Activated naive CD8-positive, alpha-beta T cell (primary cell): Measurements from ENCODE around the gene MYADML2.
"Not testable (repeated sequence)": the region's sequence is repeated elsewhere in the genome, so short reads cannot be mapped to it uniquely, and the experiment has no call there.

ENCODE experiments used
- H3K27ac Mint-ChIP-seq: one replicate; pipeline ENCODE4 v1.8.0; 2021; ENCODE audit warnings: mixed read lengths
- H3K27me3 Mint-ChIP-seq: one replicate; pipeline ENCODE4 v1.8.0; 2021; ENCODE audit warnings: mixed read lengths
- H3K36me3 Mint-ChIP-seq: one replicate; pipeline ENCODE4 v1.8.0; 2021; ENCODE audit warnings: mixed read lengths
- H3K4me1 Mint-ChIP-seq: one replicate; pipeline ENCODE4 v1.8.0; 2021; ENCODE audit warnings: low read depth, mixed read lengths
- H3K4me3 Mint-ChIP-seq: one replicate; pipeline ENCODE4 v1.8.0; 2021; ENCODE audit warnings: mild to moderate bottlenecking, mixed read lengths
- H3K9me3 Mint-ChIP-seq: one replicate; pipeline ENCODE4 v1.8.0; 2021; ENCODE audit warnings: low read depth, mixed read lengths

Gene MYADML2

DNA sequence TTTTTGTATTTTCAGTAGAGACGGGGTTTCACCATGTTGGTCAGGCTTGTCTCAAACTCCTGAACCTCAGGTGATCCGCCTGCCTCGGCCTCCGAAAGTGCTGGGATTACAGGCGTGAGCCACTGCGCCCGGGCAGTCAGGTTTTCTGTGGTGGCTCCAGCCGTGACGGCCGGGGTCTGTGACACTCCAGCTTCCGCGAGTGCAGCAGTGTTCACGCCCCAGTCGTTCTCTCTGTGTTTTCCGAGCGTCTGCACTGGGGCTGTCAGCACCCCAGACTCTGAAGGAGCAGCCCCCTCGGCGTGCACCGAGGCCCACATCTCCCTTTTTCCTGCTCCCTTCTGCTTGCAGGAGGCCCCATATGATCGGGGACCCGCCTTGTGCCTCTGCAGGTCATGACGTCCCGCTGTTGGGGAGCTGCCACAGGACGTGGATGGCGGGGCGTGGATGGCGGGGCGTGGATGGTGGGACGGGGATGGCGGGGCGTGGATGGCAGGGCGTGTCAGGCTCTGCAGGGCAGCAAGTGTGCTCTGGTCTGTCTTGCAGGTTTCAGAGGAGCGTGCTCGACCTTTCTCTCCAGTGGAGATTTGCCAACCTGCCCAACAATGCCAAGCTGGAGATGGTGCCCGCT, 36.1 kb upstream of the MYADML2 start:
- Mint-ChIP-seq H3K27ac (no peak overlapping the region), H3K27me3 (no peaks in the 10 kb centered on the region), H3K9me3 (no peaks in the 10 kb centered on the region), H3K36me3 (peaks cover 7% of the 10 kb centered on the region), H3K4me3 (no peak overlapping the region), H3K4me1 (peaks cover 30% of the 10 kb centered on the region)

DNA sequence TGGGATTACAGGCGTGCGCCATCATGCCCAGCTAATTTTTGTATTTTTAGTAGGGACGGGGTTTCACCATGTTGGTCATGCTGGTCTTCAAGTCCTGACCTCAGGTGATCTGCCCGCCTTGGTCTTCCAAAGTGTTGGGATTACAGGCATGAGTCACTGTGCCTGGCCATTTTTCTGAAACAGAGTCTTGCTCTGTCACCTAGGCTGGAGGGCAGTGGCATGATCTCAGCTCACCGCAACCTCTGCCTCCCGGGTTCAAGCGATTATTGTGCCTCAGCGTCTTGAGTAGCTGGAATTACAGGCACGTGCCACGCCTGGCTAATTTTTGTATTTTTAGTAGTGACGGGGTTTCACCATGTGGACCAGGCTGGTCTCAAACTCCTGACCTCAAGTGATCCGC, 34.5 kb upstream of the MYADML2 start:
- not testable (repeated sequence) for H3K36me3 Mint-ChIP-seq, H3K27ac Mint-ChIP-seq, H3K4me3 Mint-ChIP-seq, H3K9me3 Mint-ChIP-seq, H3K27me3 Mint-ChIP-seq
- H3K4me1 Mint-ChIP-seq, result peaks cover 35% of the 10 kb centered on the region

DNA sequence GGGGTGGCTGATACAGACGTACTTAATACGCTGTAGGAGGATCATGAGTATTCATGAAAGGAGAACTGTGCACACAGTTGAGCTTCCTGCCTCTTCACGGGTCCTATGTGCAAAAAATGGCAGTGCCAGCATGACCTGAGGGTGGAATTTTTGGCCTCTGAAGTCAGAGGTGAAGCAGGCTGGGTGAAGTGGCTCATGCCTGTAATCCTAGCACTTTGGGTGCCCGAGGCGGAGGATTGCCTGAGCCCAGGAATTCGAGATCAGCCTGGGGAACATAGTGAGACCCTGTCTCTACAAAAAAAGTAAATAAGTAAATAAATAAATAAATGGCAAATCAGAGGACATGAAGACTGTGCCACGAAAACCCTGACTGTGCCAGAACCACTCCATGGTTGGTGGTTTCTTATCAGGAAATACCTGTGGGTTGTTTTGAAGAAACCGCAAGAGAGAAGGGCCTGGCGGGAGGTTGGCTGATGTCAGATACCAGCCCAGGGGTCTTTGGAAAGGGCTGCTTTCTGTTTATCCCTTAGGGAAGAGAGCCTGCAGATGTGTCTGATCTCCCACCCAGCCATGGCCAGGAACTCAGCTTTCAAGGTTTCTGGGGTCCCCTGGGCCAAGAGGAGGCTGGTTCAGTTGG, 33.8 kb upstream of the MYADML2 start:
- Mint-ChIP-seq H3K36me3 (peaks cover 7% of the 10 kb centered on the region), H3K4me1 (peaks cover 42% of the 10 kb centered on the region), H3K27ac (no peak overlapping the region), H3K9me3 (no peaks in the 10 kb centered on the region), H3K27me3 (no peaks in the 10 kb centered on the region), H3K4me3 (no peak overlapping the region)

DNA sequence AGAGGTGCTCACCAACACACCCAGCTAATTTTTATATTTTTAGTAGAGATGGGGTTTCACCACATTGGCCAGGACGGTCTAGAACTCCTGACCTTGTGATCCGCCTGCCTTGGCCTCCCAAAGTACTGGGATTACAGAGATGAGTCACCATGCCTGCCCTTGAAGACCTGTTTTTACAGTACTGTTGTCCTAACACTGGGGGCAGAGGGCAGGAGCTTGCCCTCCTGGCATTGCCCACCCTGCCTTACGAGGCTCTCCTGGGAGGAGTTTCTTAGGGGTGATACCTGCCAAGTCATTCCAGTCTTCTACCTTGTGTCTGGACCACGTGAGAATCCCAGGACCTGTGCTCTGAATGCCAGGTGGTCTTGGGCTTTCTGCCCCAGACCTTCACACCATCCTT, 33.1 kb upstream of the MYADML2 start:
- peak overlapping the region; percentile 75 for H3K4me3 Mint-ChIP-seq
- peaks cover 7% of the 10 kb centered on the region for H3K36me3 Mint-ChIP-seq
- peaks cover 42% of the 10 kb centered on the region for H3K4me1 Mint-ChIP-seq
- no peak overlapping the region for H3K27ac Mint-ChIP-seq
- H3K9me3 Mint-ChIP-seq, result no peaks in the 10 kb centered on the region
- H3K27me3 Mint-ChIP-seq, result no peaks in the 10 kb centered on the region

DNA sequence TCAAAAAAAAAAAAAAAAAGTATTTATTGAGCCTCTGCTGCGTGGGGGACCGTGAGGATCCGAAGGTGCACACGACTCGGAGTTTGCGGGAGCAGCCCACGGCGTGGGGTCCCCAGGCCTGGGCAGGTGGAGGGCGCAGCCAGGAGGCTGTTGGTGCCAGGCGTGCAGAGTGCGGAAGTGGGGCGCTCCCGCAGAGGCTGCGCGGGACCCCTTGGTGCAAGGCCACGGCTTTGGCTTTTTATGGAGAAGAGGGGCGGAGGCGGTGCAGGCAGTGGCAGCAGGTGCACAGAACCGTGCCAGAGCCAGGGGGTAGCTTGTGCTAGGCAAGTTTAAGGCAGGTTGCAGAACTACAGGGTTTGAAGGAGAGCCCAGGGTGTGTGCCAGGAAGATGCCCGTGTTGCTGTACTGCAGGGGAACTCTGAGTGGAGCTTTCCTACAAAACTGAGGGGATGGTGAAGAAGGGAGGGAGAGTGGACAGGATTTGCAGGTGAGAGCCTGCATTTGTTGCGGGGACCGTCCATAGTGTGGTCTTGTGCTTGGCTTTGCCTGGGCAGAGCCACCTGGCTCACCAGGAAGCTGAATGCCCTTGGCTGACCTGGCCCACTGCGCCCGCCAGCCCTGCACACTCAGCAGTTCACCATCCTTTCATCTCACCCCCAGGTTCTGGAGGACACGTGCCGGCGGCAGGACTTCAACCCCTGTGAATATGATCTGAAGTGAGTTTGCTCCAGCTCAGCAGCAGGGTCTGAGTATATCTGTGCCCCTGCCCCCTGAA, 31.7 kb upstream of the MYADML2 start:
- Mint-ChIP-seq H3K27ac (peak overlapping the region; percentile 46), H3K4me3 (peak overlapping the region; percentile 75), H3K9me3 (no peaks in the 10 kb centered on the region), H3K36me3 (peaks cover 4% of the 10 kb centered on the region), H3K4me1 (peaks cover 39% of the 10 kb centered on the region), H3K27me3 (no peaks in the 10 kb centered on the region)

DNA sequence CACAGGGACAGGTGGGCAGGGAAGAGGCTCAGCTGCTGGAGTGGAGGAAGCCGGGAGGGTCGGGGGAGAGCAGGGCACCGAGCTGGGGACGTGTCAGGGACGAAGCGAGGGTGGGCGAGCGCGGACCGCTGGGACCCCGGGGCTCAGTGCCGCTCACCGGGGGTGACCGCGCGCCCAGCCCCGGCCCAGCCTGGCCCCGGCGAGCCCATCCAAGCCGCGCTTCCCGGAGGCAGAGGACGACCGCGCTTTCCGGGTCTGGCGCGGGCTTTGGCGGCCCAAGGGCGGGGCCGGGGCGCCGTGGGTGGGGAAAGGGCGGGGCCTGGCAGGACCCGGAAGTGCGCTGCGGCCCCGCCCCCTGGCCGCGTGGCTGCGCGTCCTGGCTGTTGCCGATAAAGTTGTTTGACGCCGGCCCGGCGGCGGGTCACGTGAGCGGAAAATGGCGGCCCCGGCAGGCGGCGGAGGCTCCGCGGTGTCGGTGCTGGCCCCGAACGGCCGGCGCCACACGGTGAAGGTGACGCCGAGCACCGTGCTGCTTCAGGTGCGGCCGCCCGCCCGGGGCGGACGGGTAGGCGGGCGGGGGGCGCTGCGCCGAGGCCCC, 30.3 kb upstream of the MYADML2 start, which contains the start of gene ASPSCR1:
TSS of gene ASPSCR1 (plus strand) at position 419 of the 598 bp plus-strand sequence. CDS start at position 437, 18 bp downstream.
- H3K27me3 Mint-ChIP-seq, result no peaks in the 10 kb centered on the region
- H3K4me1 Mint-ChIP-seq, result peaks cover 36% of the 10 kb centered on the region
- peak within 1 kb of the TSS; percentile 98 for H3K27ac Mint-ChIP-seq
- H3K4me3 Mint-ChIP-seq, result peak within 1 kb of the TSS; percentile 96
- H3K9me3 Mint-ChIP-seq, result no peaks in the 10 kb centered on the region
- H3K36me3 Mint-ChIP-seq, result peaks cover 4% of the 10 kb centered on the region

DNA sequence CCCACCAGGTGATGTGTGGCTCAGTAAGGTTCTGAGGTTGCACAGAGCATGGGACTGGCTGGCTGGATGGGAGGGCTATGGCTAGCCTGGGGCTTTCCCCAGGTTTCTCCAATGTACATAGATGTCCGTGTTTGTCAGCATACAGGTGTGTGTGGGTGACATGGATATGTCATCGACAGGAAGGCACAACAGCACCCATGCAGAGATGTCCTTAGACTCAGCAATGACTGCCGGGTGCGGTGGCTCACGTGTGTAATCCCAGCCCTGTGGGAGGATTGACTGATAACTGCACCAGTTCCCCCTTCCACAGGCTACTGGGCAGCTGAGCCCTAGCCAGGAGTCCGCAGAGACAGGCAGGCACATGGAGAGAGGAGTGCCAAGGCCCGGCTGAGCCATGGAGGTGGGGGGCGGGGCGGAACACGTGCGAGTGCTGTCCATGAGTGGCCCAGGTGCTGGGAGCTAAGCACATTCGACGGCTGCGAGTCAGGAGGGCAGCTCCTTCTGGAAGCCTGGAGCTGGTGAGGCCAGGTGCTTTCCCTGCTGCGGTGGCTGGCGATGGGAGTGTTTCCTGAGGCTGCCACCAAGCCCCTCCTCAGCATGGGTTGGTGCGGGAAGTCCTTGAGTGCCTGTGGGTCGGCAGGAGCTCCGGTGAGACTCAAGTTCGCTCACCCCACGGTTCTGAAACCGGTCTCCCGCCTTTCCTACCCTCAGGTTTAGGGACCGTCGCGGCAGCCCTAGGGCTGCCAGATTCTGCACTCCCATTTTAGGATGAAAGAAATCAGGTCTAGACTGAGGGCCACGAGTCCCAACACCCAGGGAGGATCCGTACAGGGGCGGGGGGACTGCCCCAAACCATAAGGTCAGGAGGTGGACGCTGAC, 29.5 kb upstream of the MYADML2 start:
- Mint-ChIP-seq H3K9me3 (no peaks in the 10 kb centered on the region), H3K4me3 (peak overlapping the region; percentile 96), H3K27ac (peak overlapping the region; percentile 98), H3K4me1 (peaks cover 34% of the 10 kb centered on the region), H3K27me3 (no peaks in the 10 kb centered on the region), H3K36me3 (peaks cover 4% of the 10 kb centered on the region)

DNA sequence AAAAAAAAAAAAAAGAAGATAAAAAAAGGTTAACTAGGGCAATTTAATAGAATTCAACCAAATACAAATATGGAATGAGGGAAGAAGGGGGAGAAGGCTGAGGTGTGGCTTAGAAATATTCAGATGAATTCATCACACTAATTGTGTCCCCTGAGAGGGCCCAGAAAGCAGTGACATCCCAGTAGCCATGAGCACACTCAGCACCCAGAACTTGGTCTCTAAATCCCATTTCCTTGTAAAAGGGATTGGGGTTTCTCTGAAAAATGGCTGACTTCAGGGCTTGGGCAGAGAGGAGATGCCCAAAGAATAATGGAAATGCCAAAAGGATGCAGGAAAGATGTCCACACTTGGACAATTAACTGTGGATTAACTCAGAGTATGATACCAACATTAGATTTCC, 26.4 kb upstream of the MYADML2 start:
- Mint-ChIP-seq H3K9me3 (no peaks in the 10 kb centered on the region), H3K27me3 (no peaks in the 10 kb centered on the region), H3K4me3 (no peak overlapping the region), H3K4me1 (peaks cover 24% of the 10 kb centered on the region), H3K36me3 (no peaks in the 10 kb centered on the region), H3K27ac (no peak overlapping the region)

DNA sequence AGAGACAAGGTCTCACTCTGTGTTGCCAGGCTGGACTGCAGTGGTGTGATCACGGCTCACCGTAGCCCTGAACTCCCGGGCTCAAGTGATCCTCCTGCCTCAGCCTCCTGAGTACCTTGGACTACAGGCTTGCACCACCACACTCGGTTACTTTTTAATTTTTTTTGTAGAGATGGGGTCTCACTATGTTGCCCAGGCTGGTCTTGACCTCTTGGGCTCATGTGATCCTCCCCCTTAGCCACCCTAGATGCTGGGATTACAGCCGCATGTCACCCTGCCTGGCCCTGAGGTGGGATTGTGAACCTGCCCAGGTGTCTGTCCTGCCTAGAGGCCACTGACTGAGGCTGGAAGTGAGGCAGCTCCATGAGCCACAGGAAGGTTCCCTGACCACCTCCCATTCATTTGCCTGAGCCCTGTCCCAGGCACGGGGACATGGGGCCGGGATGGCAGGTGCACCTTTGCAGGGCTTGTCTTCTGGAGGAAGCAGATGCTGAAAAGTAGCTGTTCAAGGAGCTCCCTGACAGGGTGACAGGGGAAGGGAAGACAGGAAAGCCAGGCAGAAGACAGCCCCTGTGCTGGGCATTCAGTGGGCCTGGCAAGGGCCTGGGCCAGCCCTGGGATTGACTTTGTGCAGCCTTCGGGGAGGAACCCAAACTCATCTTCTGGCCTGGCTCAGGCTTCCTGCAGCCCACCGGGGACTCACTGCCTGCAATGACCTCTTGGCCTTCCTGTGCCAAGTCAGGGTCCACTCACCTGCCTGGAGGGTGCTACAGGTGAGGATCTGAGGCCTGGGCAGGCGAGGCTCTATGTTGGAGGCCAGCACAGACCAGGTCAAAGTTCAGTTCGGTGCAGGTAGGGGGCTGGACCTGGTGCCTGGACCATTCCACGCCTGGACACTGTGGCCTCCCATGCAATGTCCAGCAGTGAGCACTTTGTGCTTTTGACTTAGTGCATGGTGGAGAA, 22.1 kb upstream of the MYADML2 start:
- H3K27ac Mint-ChIP-seq, result no peak overlapping the region
- H3K4me3 Mint-ChIP-seq, result no peak overlapping the region
- no peaks in the 10 kb centered on the region for H3K9me3 Mint-ChIP-seq

DNA sequence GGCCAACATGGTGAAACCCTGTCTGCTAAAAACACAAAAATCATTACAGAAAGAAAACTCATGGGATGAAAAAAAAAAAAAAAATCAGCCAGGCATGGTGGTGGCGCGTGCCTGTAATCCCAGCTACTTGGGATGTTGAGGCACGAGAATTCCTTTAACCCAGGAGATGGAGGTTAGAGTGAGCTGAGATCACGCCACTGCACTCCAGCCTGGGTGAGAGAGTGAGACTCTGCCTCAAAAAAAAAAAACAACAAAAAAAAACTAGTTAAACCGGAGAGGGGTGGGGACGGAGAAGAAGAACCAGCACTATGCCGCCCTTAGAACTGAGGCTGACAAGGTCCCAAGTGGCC, 21.3 kb upstream of the MYADML2 start:
- Mint-ChIP-seq H3K27me3 (no peaks in the 10 kb centered on the region), H3K36me3 (no peaks in the 10 kb centered on the region), H3K27ac (peak overlapping the region; percentile 82), H3K9me3 (no peaks in the 10 kb centered on the region), H3K4me3 (peak overlapping the region; percentile 70), H3K4me1 (peaks cover 21% of the 10 kb centered on the region)

More for the DNA sequence above, 22.1 kb upstream of the MYADML2 start:
- H3K36me3 Mint-ChIP-seq, result no peaks in the 10 kb centered on the region
- peaks cover 19% of the 10 kb centered on the region for H3K4me1 Mint-ChIP-seq
- no peaks in the 10 kb centered on the region for H3K27me3 Mint-ChIP-seq

DNA sequence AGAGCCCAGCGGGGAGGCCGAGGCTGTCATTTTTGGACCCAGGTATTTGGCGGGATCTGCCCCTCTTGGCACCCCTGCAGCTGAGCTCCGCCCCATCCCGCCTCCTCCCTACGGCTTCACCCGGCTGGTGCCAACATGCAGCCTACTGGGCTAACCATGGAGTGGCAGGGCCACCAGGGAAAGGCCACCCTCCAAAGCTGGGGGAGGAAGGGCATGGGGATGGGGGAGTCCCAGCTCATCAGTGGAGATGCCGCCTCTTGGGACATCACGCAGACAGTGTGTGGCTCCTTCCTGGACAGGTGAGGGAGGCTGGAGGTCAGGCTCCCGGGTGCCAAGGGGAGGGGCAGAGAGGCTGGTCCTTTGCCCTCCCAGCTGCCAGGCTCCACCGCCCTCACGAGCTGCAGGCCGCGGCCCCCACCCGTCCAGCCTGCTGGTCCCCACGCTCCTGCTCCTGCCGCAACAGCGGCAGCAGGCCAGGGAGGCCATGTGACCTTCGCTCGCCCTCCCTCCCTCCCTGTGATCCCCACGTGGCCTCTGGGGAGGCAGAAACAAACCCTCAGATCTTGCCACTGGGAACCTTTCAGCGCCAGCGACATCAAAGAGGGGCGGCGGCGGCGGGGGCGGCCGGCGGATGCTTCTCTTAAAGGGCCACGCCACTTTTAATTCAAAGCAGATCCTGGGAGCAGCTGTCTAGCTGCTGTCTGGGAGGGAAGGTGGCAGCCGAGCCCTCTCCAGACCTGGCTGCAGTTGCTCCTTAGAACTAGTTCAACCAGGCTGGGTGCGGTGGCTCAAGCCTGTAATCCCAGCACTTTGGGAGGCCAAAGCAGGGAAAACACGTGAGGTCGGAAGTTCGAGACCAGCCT, 20.7 kb upstream of the MYADML2 start:
- H3K4me1 Mint-ChIP-seq, result peaks cover 21% of the 10 kb centered on the region

DNA sequence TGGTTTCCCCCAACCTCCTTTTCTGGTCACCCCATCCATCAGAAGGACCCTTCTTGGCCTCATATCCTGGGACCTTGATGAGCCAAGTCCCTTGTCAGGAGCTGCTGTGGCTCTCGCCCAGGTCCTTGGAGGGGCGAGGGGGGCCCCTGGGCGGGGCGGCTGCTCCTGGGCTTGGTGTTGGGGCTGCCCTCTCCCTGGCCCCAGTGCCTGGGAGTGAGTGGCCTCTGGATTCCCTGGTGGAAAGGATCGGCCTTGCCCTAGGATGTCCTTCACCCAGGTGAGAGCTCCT, 20.2 kb upstream of the MYADML2 start:
- H3K36me3 Mint-ChIP-seq, result no peaks in the 10 kb centered on the region
- peaks cover 21% of the 10 kb centered on the region for H3K4me1 Mint-ChIP-seq

More for the DNA sequence above, 20.7 kb upstream of the MYADML2 start:
- H3K36me3 Mint-ChIP-seq, result no peaks in the 10 kb centered on the region
- no peaks in the 10 kb centered on the region for H3K27me3 Mint-ChIP-seq
- H3K27ac Mint-ChIP-seq, result peak overlapping the region; percentile 82
- peak overlapping the region; percentile 70 for H3K4me3 Mint-ChIP-seq
- no peaks in the 10 kb centered on the region for H3K9me3 Mint-ChIP-seq

More for the DNA sequence above, 20.2 kb upstream of the MYADML2 start:
- Mint-ChIP-seq H3K27me3 (peaks cover 1% of the 10 kb centered on the region), H3K4me3 (no peak overlapping the region), H3K9me3 (no peaks in the 10 kb centered on the region), H3K27ac (no peak overlapping the region)
